Endothelial cell of umbilical vein (primary cell): Measurements from ENCODE around the gene DYRK4. TPM values are rescaled to one million over a fixed set of nuclear protein-coding genes. Genes with fewer than 3 reads are reported as not detected.

Source experiments
- BruUV-seq: library from RNA; stranded (reverse); fragments of 400-500 nt; replicated peaks from 2 replicates; lab custom pipeline; 2021; lab: Mats Ljungman, UMichigan
- CTCF ChIA-PET: fragments of 300-600, 350-600 bp; sonication (Branson Sonifier 250); formaldehyde crosslinking; loops from one replicate; lab custom pipeline; 2021; ENCODE audit warnings: antibody characterized with exemption, inconsistent platforms; lab: Charles Lee
- POLR2A ChIA-PET: fragments of 300-600, 350-600 bp; sonication (Branson Sonifier 250); formaldehyde crosslinking; loops from one replicate; lab custom pipeline; 2021; ENCODE audit warnings: antibody characterized with exemption, inconsistent platforms; lab: Charles Lee
- DNase-seq: peaks from one replicate; pipeline ENCODE4 v3.0.0-alpha.2; 2011; ENCODE audit warnings: low read depth, low spot score
- FAIRE-seq: peaks from 2 replicates; lab custom pipeline; 2011; peaks lifted over from hg19 to GRCh38; lab: Jason Lieb, UNC
- H2AFZ ChIP-seq: 2 replicates; pipeline ENCODE4 v1.6.0; 2012; ENCODE audit warnings: low read depth, low read length, control low read depth, inconsistent platforms
- H3K27ac ChIP-seq: 2 replicates; pipeline ENCODE4 v1.5.1; 2011; ENCODE audit warnings: low read depth, mild to moderate bottlenecking, control low read depth, low read length, moderate library complexity; ENCODE audit not compliant: insufficient read depth
- H3K27me3 ChIP-seq, 2 experiments: 2 replicates each; pipeline versions ENCODE4 v1.6.0 to v1.6.1; 2011; ENCODE audit warnings: low read length in 2 of 2, mixed read lengths in 1 of 2; ENCODE audit not compliant: control insufficient read depth in 2 of 2, insufficient read depth in 2 of 2
- H3K36me3 ChIP-seq, 2 experiments: 2 replicates in 1 of 2; 3 replicates in 1 of 2; pipeline ENCODE4 v1.5.1; 2011; ENCODE audit warnings: low read length in 2 of 2, mild to moderate bottlenecking in 1 of 2, moderate library complexity in 1 of 2; ENCODE audit not compliant: control insufficient read depth in 2 of 2, insufficient read depth in 2 of 2; ENCODE audit errors: extremely low read depth in 1 of 2
- H3K4me1 ChIP-seq: 3 replicates; pipeline ENCODE4 v1.5.1; 2011; ENCODE audit warnings: mild to moderate bottlenecking, low read length; ENCODE audit not compliant: control insufficient read depth, insufficient read depth; ENCODE audit errors: extremely low read depth
- H3K4me2 ChIP-seq: 2 replicates; pipeline ENCODE4 v1.6.1; 2011; ENCODE audit warnings: low read length, control low read depth, mixed read lengths; ENCODE audit not compliant: insufficient read depth
- H3K4me3 ChIP-seq, 3 experiments: fragments of 200-600 bp in 1 of 3; sonication (generic), shearing (Covaris generic) in 1 of 3; replicated peaks in 1 of 3; 2 replicates each; pipeline ENCODE4 v1.5.1; 2011 to 2016; ENCODE audit warnings: control low read depth in 3 of 3, low read length in 3 of 3, mild to moderate bottlenecking in 2 of 3, inconsistent platforms in 1 of 3, low read depth in 1 of 3, moderate library complexity in 1 of 3; ENCODE audit not compliant: insufficient read depth in 1 of 3
- H3K79me2 ChIP-seq: 2 replicates; pipeline ENCODE4 v1.6.0; 2012; ENCODE audit warnings: low read length, inconsistent platforms; ENCODE audit not compliant: control insufficient read depth, insufficient read depth
- H3K9ac ChIP-seq: replicated peaks from 2 replicates; pipeline ENCODE3; 2011; ENCODE audit warnings: low read length, control low read depth; ENCODE audit not compliant: insufficient read depth; ENCODE audit errors: extremely low read depth
- H3K9me1 ChIP-seq: replicated peaks from 3 replicates; pipeline ENCODE4 v1.6.0; 2011; ENCODE audit warnings: mild to moderate bottlenecking, low read length; ENCODE audit not compliant: control insufficient read depth, insufficient read depth; ENCODE audit errors: extremely low read depth
- H3K9me3 ChIP-seq: replicated peaks from 2 replicates; pipeline ENCODE4 v1.5.1; 2012; ENCODE audit warnings: low read length, inconsistent platforms; ENCODE audit not compliant: control insufficient read depth, insufficient read depth
- H4K20me1 ChIP-seq: replicated peaks from 2 replicates; pipeline ENCODE3; 2011; ENCODE audit warnings: mild to moderate bottlenecking, low read length; ENCODE audit not compliant: control insufficient read depth, insufficient read depth; ENCODE audit errors: extremely low read depth
- CTCF ChIP-seq, 2 donors: IDR thresholded peaks; 1 replicate in 1 of 2; 2 replicates in 1 of 2; pipeline ENCODE4 v1.5.1; 2011; ENCODE audit warnings: low read length in 2 of 2, mild to moderate bottlenecking in 2 of 2, moderate library complexity in 2 of 2, control low read depth in 1 of 2, inconsistent platforms in 1 of 2, low read depth in 1 of 2; ENCODE audit not compliant: insufficient read depth in 1 of 2; ENCODE audit errors: extremely low read depth in 1 of 2
- EZH2 ChIP-seq: IDR thresholded peaks from 2 replicates; pipeline ENCODE4 v1.6.1; 2012; ENCODE audit warnings: borderline replicate concordance, low read depth, mild to moderate bottlenecking, moderate library complexity, low read length, inconsistent platforms; ENCODE audit not compliant: severe bottlenecking
- FOS ChIP-seq: IDR thresholded peaks from 2 replicates; pipeline ENCODE4 v1.6.1; 2011; ENCODE audit warnings: mild to moderate bottlenecking, low read length, moderate library complexity, borderline replicate concordance; ENCODE audit not compliant: insufficient read depth
- GATA2 ChIP-seq: IDR thresholded peaks from 2 replicates; pipeline ENCODE4 v1.7.0; 2011; ENCODE audit warnings: low read depth, mild to moderate bottlenecking, moderate library complexity, mixed read lengths, low read length; ENCODE audit not compliant: insufficient read length, insufficient read depth
- JUN ChIP-seq: IDR thresholded peaks from 2 replicates; pipeline ENCODE4 v1.6.1; 2011; ENCODE audit warnings: borderline replicate concordance, low read depth; ENCODE audit not compliant: insufficient read length, insufficient read depth
- MAX ChIP-seq: IDR thresholded peaks from 2 replicates; pipeline ENCODE4 v1.6.1; 2011; ENCODE audit not compliant: insufficient read depth, insufficient read length
- MYC ChIP-seq: IDR thresholded peaks from one replicate; pipeline ENCODE4 v1.6.1; 2011; ENCODE audit warnings: mild to moderate bottlenecking, low read depth, low read length
- POLR2A ChIP-seq: IDR thresholded peaks from 2 replicates; pipeline ENCODE4 v1.6.1; 2012; ENCODE audit warnings: low read depth, mild to moderate bottlenecking, control low read depth, low read length
- POLR2AphosphoS5 ChIP-seq: IDR thresholded peaks from 2 replicates; pipeline ENCODE4 v1.6.1; 2012; ENCODE audit warnings: low read depth, mild to moderate bottlenecking, control low read depth, low read length, moderate library complexity; ENCODE audit not compliant: insufficient read depth
- dilution Hi-C: fragments of 300-500 bp; cut with MboI; formaldehyde crosslinking; loops from one replicate; pipeline ENCODE4 v1.15.0; 2019; ENCODE audit warnings: low sequenced_read_pairs; ENCODE audit not compliant: extremely low pct_ligation_motif_present
- intact Hi-C: fragments of 100-400 bp; cut with micrococcal nuclease; formaldehyde crosslinking; loops from one replicate; pipeline ENCODE4 v1.10.0; 2022
- polyA plus RNA-seq, 4 experiments: library from polyadenylated mRNA; depleted of rRNA in 3 of 4; stranded (reverse) in 3 of 4; unstranded in 1 of 4; fragments of >200 nt; gene quantifications; 2 replicates each; pipeline versions ENCODE4 v1.2.1 to v1.2.3, GENCODE V29; 2011 to 2012; ENCODE audit warnings: missing spikeins in 1 of 4
- total RNA-seq: library from RNA; stranded (reverse); gene quantifications from 2 replicates; pipeline ENCODE4 v1.2.3, GENCODE V29; 2021

The DYRK4 gene
- total and polyA plus RNA-seq, 2 donors (not counting 3 experiments of a cell fraction or from before 2014, with no cell fraction given) = 38.7 to 45.4 TPM

DNA sequence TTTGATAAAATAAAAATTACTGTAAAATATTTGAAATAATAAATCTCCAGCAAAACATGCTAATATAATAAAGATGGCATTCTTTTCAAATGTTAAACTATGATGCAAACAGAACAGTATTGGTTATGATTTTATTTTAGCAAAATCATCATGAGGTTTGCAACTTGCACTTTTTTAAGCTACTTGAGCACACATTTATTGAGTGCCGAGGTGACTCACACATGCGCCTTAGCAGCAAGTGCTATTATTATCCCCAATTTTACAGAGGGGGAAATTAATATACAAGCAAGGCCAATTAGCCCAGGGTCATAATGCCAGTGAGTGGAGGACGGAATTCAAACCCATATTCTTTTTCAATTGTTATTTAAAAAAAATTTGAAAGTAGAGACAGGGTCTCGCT is 7.3 kb downstream of the DYRK4 start:
- dilution Hi-C loops = no loop called here
- POLR2A ChIA-PET = no interaction called here
- no peaks in the 10 kb centered on the region for H3K27me3 ChIP-seq
- no peak overlapping the region for H3K4me2 ChIP-seq
- no peaks in the 10 kb centered on the region for H4K20me1 ChIP-seq
- no peaks in the 10 kb centered on the region for H3K9me3 ChIP-seq
- no peak overlapping the region for H2AFZ ChIP-seq
- CTCF ChIA-PET = no interaction called here
- H3K27ac ChIP-seq = no peak overlapping the region
- TF ChIP-seq JUN (no peak), MAX (no peak), GATA2 (no peak), POLR2A (no peak), POLR2AphosphoS5 (no peak), EZH2 (no peak), CTCF (IDR thresholded peaks at IDR 0.05; ENCODE audit: extremely low read depth in 1 of 2, insufficient read depth in 1 of 2, low read depth in 1 of 2, low read length in 2 of 2) (no peak), MYC (no peak), FOS (no peak)
- H3K9ac ChIP-seq = no peak overlapping the region
- DNase-seq (no peak), FAIRE-seq (no peak)
- H3K9me1 ChIP-seq = no peaks in the 10 kb centered on the region
- no TSS peak for BruUV-seq
- no peaks in the 10 kb centered on the region for H3K36me3 ChIP-seq
- intact Hi-C loops = no loop called here
- no peak overlapping the region for H3K4me3 ChIP-seq
- peaks cover 12% of the 10 kb centered on the region for H3K4me1 ChIP-seq
- H3K79me2 ChIP-seq = no peaks in the 10 kb centered on the region
